Measurements from ENCODE around the gene PIEZO1.

PIEZO1 gene

GRCh38 chr16:88732172-88732960 lies 52.7 kb downstream of the PIEZO1 start:
- no peak for DNase-seq

- DNase-seq: no peak
Measured at GRCh38 chr16:88731699-88732098, 53.3 kb downstream of the PIEZO1 start.

- DNase-seq: no peak
Measured at GRCh38 chr16:88730632-88731607, 54.1 kb downstream of the PIEZO1 start.

DNA sequence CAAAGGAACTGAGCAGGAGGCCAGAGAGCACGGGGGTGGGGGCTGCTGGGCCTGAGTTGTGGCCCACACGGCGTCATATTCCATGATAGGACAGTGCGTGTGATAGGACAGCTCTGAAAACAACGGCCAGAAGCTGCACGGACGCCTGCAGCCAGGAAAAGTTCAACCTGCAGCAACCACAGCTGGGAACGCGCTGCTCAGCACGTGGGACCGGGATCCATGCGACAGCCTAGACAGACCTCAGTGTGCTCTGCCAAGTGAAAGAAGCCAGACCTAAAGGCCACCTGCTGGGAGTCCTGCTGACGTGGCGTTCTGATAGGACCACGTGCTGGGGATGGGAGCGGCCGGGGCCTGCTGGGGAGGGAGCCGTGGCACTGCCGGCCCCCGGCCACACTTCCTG lies 57.1 kb downstream of the PIEZO1 start:
- no peak for DNase-seq

- DNase-seq: no peak
Measured at GRCh38 chr16:88726981-88727380, 58.0 kb downstream of the PIEZO1 start.

DNA sequence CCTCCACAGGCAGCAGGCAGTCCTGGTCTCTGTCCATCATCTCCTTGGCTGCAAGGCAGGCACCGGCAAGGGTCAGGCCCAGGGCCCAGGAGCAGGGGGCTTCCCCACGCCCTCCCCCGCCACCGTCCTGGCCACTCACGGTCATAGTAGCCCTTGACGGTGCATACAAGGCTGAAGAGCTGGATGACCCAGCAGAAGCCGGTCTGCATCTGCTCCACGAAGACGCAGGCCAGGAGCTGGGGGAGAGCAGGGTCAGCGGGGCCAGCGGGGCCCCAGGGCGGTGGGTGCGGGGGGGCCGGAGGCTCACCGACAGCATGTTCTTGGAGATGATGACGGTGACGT lies 58.6 kb downstream of the PIEZO1 start:
- no peak for DNase-seq

DNA sequence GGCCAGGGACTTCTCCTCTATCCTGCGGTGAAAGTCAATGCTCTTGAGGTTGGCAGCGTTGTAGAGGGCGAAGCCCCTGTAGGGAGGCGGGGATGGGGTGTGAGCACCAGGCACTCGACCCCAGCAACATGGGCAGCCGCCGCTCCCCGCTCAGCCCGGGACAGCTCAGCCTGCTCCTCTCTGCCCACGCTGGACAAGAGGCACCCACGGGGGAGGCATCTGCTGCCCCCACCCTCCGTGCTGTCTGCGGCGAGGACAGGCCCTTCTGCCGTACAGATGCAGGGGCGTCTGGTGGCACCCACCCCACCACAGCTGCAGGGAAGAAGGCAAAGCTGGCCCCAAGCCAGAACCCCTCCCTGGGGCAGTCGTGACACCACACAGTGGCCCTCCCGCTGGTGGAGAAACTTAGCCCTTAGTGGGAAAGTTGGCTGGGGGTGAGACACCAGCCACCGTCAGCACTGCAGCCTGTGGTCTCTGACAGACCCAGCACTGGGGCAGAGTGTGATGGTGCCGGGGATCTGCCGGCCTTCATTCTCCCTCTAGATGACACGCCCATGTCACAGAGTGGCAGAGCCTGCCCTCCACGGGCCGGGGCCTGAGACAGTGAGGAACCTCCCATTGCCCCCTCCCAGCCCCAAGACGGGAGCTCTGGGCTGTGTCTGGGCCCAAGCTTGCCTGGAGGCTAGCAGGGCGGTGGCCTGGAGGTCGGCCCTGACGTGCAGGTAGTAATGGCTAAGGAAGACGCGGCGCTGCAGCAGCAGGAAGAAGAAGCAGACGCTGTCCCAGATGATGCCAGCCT lies 59.2 kb downstream of the PIEZO1 start:
- no peak for DNase-seq

DNA sequence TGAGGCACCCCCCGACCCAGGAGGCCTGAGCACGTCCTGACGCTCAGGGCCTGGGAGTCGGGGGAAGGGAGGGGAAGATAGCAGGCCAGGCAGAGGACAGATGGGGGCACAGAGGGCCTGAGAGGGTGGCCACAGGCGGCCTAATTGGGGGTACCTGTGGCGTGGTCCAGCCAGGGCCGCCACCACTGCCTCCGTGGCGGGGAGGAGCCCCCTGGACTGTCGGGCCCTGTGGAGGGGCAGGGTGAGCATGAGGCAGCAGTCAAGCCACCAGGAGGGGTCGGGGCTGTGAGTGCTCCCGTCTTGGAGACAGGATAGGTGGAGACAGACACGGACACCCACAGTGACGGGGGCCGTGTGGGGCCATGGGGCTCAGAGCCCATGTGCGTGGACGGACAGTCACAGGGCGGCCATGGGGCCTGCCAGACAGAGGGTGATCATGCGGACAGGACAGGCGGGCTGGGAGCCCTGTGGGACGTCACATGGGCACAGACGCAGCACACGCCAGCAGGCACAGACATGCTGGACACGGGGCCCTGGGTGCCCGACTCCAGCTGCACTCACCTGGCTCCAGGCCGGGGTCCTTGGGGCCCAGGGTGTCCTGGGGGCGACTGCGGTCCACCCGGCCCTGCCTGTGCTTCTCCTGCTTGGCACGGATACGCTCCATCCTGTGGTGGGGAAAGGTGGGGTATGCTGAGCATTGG lies 60.0 kb downstream of the PIEZO1 start:
- no peak for DNase-seq

GRCh38 chr16:88723911-88724310 lies 61.1 kb downstream of the PIEZO1 start:
- no peak for DNase-seq

GRCh38 chr16:88723507-88723887 lies 61.5 kb downstream of the PIEZO1 start:
- no peak for DNase-seq

- no peak for DNase-seq
Measured at GRCh38 chr16:88722784-88723506, 62.1 kb downstream of the PIEZO1 start.

GRCh38 chr16:88721815-88722755 lies 62.9 kb downstream of the PIEZO1 start:
- DNase-seq: no peak

DNA sequence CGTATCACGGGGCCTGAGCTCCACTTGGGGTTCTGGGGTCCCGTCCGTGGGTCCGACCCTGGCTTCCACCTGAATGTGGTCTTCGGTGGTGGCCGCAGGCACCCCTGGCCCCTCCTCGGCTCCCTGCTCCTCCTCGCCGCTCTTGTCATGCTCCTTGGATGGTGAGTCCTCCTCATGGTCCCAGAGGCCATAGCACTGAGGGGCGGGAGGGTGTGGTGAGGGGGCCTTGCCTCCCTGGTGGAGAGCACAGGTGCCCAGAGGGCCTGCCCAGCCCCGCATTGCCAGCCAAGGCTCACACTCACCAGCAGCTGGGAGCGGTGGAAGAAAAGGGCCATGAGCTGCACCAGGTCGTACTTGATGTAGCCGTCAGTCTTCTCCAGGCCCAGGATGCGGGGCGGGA lies 63.8 kb downstream of the PIEZO1 start:
- DNase-seq: no peak

GRCh38 chr16:88720396-88720970 lies 64.5 kb downstream of the PIEZO1 start:
- DNase-seq: no peak

DNA sequence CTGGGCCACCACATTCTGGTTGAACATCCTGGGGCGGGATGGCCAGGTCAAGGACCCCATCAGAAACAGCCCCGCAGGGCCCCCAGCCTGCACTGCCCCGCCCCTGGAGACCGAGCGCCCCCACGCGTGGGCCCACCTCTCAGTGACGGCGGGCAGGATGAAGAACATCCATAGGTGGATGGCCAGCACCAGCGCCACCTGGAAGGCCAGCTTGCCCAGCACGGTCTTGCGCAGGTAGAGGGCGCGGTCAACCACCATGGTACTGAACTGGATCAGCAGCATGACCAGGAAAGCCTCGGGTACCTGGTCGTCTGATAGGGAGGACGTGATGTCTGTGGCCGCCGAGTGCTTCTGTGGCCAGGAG lies 65.1 kb downstream of the PIEZO1 start:
- DNase-seq: no peak

DNA sequence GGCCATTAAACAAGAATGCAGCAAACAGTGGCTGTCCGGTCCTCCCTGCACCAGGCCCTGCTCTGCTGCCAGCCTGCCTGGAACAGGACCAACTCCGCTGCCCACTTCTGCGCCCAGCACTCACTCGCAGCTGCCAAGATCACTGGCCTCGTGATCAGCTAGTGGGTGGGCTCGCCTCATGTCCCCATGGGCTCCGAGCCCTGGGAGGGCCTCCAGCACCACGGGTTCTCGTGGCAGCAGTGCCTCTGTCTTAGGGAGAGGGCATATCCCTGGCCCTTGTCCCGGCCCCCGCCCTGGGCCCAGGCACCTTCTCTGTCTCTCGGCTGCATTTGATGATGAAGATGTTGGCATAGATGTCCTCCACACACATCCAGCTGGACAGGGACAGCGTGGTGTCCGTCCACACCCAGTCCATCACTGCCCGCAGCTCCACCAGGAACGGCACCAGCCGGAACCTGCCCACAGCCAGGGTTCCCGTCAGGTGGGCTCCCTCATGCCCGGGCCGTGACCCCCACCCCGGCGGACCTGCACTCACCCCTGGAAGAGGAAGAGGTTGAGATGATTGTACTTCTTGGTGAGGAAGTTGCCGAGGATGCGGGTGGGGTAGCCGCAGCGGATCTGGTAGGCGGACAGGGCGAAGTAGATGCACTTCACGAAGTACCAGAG lies 65.6 kb downstream of the PIEZO1 start:
- no peak for DNase-seq

DNA sequence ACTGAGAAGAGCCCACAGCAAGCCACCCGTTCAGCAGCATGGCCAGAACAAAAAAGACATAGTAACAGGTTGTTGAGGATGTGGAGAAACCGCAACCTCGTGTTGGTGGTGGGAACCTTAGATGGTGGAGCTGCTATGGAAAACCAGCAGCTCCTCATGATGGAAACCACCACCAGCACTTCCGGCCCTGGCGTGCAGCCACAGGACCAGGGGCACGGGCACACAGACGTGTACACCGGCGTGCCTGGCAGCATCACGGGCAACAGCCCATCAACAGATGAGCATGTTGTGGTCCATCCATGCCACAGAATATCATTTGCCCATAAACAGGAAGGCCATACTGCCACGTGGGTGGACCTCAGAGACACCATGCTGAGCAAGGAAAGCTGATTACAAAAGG lies 66.8 kb downstream of the PIEZO1 start:
- DNase-seq: no peak

DNA sequence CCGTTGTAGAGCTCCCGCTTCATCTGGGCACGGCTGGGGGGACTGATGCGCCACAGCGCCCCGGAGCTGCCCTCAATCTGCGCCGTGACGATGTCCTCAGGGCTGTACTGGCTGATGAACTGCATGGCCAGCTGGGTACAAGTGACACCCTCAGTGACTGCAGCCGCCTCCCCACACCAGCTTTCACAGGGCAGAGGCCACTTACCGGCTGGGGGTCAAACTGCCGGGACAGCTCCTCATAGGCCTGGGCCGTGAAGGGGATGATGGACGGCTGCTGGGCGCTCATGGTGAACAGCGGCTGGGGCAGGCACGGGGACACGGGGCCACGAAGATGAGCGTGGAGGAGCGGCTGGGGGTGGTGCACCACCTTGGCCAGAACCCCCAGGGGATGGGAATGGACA lies 68.4 kb downstream of the PIEZO1 start:
- DNase-seq: no peak

- DNase-seq: no peak
Measured at GRCh38 chr16:88716201-88716600, 68.8 kb downstream of the PIEZO1 start.
